Measurements from ENCODE around the gene DPP6.
"Not testable (repeated sequence)": the region's sequence is repeated elsewhere in the genome, so short reads cannot be mapped to it uniquely, and the experiment has no call there.

DPP6 gene

GRCh38 chr7:154051643-154052529, at the start of gene DPP6:
Gene DPP6 (plus strand): TSS chr7:154052398.
- DNase-seq (ENCODE audit: low spot score), result not testable (repeated sequence)

- DNase-seq (ENCODE audit: low spot score), result not testable (repeated sequence)
Measured at GRCh38 chr7:154009423-154009911, 42.7 kb upstream of the DPP6 start.

- DNase-seq (ENCODE audit: low spot score), result not testable (repeated sequence)
Measured at GRCh38 chr7:154010726-154011568, 41.3 kb upstream of the DPP6 start.

GRCh38 chr7:154012800-154013199, 39.4 kb upstream of the DPP6 start:
- not testable (repeated sequence) for DNase-seq (ENCODE audit: low spot score)

- not testable (repeated sequence) for DNase-seq (ENCODE audit: low spot score)
Measured at GRCh38 chr7:154015636-154016035, 36.6 kb upstream of the DPP6 start.

- not testable (repeated sequence) for DNase-seq (ENCODE audit: low spot score)
Measured at GRCh38 chr7:154018354-154018753, 33.8 kb upstream of the DPP6 start.

GRCh38 chr7:154027805-154028204, 24.4 kb upstream of the DPP6 start:
- not testable (repeated sequence) for DNase-seq (ENCODE audit: low spot score)

- not testable (repeated sequence) for DNase-seq (ENCODE audit: low spot score)
Measured at GRCh38 chr7:154030476-154031080, 21.6 kb upstream of the DPP6 start.

- DNase-seq (ENCODE audit: low spot score), result not testable (repeated sequence)
Measured at GRCh38 chr7:154039466-154040165, 12.6 kb upstream of the DPP6 start.

GRCh38 chr7:154050394-154050793, 1.8 kb upstream of the DPP6 start:
- DNase-seq (ENCODE audit: low spot score), result not testable (repeated sequence)

GRCh38 chr7:154051006-154051642, 1.1 kb upstream of the DPP6 start:
- DNase-seq (ENCODE audit: low spot score), result not testable (repeated sequence)

GRCh38 chr7:154052530-154053252, 493 bp downstream of the DPP6 start:
- not testable (repeated sequence) for DNase-seq (ENCODE audit: low spot score)

GRCh38 chr7:154053466-154054312, 1.5 kb downstream of the DPP6 start:
- not testable (repeated sequence) for DNase-seq (ENCODE audit: low spot score)

- not testable (repeated sequence) for DNase-seq (ENCODE audit: low spot score)
Measured at GRCh38 chr7:154054664-154055063, 2.5 kb downstream of the DPP6 start.

GRCh38 chr7:154055491-154056106, 3.4 kb downstream of the DPP6 start:
- not testable (repeated sequence) for DNase-seq (ENCODE audit: low spot score)

- not testable (repeated sequence) for DNase-seq (ENCODE audit: low spot score)
Measured at GRCh38 chr7:154058783-154059182, 6.6 kb downstream of the DPP6 start.

GRCh38 chr7:154060551-154060950, 8.4 kb downstream of the DPP6 start:
- not testable (repeated sequence) for DNase-seq (ENCODE audit: low spot score)

GRCh38 chr7:154071833-154072232, 19.6 kb downstream of the DPP6 start:
- not testable (repeated sequence) for DNase-seq (ENCODE audit: low spot score)

Data from hematopoietic multipotent progenitor cell treated with erythropoietin and hydrocortisone succinate and interleukin-3 and kit ligand, for 15 days (in vitro differentiated cells).